GM21619 (cell line): ENCODE data around the gene RUNDC1.
"Not testable (repeated sequence)": the region's sequence is repeated elsewhere in the genome, so short reads cannot be mapped to it uniquely, and the experiment has no call there.

Experiments used
- ATAC-seq: cut with Tn5 transposase; IDR thresholded peaks from one replicate; pipeline ENCODE4 v1.9.1; 2021; ENCODE audit not compliant: unreplicated experiment

Gene RUNDC1

DNA sequence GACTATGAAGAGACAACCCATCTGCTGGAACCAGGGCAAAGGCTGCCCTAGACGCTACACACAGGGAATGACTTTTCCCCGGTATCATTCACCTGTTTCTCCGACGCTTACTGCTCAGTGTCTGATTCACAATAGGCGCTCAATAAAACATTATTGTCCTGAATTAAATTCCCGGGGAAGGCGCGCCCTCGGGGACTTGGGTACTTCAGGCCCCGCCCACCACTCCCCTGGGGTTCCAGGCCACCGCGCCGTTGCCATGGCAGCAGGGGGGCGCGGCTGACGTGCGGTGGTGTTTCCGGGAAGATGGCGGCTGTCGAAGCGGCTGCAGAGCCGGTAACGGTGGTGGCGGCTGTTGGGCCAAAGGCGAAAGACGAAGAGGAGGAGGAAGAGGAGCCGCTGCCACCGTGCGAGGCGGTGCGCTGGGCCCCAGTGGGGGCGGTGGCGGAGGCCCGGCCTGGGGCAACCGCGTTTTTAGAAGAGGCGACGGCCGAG, at the start of gene RUNDC1:
Gene RUNDC1, plus strand, starts transcription at position 292 of the 492 bp plus-strand sequence. Its CDS starts 12 bp downstream, at position 304.
- ATAC-seq = peak; percentile 57

DNA sequence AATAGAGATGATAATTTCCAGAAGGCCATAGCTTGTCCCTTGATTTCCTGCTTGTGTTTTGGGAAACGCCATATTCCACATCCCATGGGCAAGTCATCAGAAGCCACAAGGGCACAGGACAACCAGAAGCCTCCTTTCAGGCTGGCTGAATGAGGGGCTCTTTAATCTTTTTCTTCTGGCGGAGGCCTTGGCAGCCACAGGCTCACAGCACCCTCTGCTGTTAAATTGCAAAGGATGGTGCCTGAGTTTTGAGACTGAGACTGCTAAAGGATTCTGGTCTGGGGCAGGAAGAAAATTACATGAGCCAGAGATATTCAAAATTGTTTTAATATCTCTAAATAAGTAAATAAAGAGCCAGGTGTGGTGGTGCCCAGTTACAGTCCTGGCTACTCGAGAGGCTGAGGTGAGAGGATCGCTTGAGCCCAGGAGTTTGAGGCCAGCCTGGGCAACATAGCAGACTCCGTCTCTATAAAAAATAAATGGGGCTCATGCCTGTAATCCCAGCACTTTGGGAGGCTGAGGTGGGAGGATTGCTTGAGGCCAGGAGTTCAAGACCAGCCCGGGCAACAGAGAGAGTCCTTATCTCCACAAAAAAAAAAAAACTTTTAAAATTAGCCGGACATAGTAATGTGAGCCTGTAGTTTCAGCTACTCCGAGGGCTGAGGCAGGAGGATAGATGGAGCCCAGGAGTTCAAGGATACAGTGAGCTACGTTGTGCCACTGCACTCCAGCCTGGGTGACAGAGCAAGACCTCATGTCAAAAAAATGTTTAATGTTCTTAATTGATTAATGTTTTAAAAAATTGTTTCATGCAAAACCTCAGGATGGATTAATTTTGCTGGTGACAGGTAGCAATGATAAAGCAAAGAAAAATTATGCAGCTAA, 42.4 kb upstream of the RUNDC1 start:
- ATAC-seq = no peak

DNA sequence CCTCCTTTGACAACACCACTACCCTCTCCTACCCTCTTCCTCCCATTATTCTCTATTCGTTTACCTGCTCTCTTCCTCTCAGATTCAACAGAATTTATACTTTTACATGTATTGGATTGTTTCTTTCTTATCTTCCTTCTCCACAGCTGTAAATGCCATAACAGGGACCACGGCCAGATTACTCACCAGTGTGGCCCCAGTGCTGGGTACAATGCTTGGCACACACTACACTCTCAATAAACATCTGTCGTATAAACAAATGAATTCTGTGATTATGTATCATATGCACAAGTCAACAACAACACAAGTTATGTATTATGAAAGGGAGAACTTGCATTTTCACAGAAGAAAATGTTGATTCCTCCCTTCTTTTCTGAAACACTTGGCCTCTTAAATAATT, 36.2 kb upstream of the RUNDC1 start:
- ATAC-seq = no peak

DNA sequence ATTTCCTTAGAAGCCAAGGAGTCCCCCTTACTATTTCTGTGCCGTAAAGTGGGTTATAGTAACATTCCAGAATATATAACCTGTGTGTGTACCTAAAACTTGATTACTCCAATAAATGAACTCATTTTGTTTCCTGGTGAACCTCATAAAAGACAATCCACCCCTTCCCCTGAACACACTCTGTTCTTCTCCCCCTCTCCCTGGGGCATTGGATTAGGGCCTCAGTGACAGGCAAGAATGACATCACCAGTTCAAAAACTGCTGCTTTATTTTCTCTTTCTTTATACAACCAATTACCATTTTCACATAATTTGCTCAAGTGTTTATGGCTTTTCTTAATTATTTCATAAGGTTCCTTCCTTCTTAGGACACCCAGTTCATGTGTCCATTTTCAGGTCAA, 33.6 kb upstream of the RUNDC1 start:
- ATAC-seq = no peak

DNA sequence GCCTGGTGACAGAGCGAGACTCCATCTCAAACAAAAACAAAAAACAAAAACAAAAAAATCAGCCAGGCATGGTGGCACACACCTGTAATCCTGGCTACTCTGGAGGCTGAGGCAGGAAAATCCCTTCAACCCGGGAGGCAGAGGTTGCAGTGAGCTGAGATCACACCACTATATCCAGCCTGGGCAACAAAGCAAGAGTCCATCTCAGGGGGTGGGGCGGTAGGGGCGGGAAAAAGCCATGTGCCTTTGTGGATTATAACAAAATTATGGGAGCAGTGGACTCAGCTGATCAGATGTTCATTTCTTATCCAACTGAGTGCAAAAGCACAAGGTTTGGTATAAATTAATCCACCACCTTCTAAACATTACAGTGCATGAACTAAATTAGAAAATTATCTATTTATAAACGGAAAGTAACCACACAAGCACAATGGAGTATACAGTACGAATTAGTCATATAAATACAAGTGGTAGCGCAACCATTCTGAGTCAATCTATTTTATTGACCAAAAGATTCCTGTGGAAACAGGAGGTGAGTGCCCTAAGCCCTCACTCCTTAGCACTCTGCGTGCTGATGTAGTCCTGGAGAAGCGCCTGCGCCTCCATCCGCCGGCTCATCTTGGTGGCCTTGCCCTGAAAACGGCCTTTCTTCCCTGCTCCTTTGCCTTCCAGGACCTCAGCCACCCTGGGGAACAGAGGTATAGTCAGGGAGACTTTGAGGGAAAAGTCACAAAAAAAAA, 30.2 kb upstream of the RUNDC1 start:
- ATAC-seq = no peak

GRCh38 chr17:42953669-42954068, 26.7 kb upstream of the RUNDC1 start:
- ATAC-seq = no peak

DNA sequence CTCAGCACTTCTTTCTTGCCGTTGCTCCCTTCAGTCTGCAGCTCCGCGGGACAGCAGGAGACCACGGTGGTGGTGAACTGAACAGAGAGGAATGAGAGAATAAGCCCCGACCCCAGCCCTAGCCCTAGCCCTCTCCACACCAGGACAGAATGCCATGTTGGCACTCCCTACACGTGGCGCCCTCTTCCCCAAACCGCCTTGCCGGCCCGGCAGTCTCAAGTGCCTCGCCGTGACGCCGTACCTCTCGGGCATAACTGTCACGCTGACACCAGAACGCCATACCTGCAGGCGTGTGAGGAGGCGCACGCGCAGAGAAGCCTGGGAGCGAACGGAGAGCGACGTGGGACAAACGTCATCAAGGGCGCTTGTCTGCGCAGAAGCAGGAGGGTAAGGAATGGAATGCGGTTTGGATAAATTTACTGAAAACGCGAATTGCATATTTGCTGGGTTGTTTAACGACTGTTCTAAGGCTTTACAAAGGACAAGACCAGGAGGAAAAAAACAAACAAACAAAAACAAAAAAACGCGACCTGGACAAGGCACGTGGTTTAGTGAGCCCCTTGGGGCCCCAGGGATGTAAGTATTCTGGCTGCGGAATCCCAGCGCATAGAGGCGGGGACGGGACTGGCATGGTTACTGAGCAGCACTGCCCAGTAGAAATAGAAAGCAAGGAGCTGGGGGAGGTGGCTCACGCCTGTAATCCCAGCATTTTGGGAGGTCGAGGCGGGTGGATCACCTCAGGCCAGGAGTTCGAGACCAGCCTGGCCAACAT, 16.0 kb upstream of the RUNDC1 start, which contains the start of gene AARSD1:
Gene AARSD1, minus strand, starts transcription at position 294 of the 772 bp plus-strand sequence. Its CDS starts 14 bp downstream, at position 280.
- ATAC-seq = peak; percentile 87

DNA sequence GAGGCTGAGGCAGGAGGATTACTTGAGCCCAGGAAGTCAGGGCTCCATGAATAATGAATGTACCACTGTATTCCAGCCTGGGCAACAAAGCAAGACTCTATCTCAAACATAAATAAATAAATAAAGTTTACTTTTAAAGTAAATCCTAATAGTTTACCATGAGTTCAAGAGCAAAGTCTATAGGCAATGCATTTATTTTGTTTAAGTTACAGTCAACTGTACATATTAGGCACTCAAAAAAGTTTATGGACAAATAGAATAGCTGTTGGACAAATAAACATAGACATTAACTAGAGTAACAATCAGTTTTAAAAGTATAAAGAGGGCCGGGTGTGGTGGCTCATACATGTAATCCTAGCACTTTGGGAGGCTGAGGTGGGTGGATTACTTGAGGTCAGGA, 12.4 kb upstream of the RUNDC1 start:
- ATAC-seq = no peak

DNA sequence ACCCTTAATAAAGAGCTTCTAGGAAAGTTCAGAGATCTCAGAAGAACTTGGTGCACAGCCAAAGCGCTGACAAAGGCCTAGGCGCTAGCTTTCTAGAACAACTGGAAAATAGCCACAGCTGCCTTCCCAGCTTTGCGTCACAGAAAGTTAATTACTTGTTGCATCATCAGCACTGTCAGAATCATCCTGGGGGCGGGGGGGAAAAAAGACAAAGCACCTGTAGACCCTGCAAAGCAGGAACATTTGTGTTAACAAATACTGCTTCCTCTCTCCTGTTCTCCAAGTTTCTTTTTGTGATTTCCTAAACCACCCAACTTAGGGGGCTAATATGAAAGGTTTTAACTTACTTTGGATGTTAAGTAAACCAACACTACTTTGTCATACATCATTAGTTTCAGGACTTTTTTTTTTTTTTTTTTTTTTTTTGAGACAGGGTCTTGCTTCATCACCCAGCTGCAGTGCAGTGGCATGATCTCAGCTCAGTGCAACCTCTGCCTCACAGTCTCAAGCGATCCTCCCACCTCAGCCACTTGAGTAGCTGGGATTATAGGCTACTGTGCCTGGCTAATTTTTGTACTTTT, 11.3 kb upstream of the RUNDC1 start:
- no peak for ATAC-seq

- no peak for ATAC-seq
Measured at GRCh38 chr17:42971589-42971988, 8.8 kb upstream of the RUNDC1 start.

- ATAC-seq = not testable (repeated sequence)
Measured at GRCh38 chr17:42973323-42973722, 7.0 kb upstream of the RUNDC1 start.

GRCh38 chr17:42975265-42975664, 5.1 kb upstream of the RUNDC1 start:
- no peak for ATAC-seq

GRCh38 chr17:42975701-42976100, 4.7 kb upstream of the RUNDC1 start:
- not testable (repeated sequence) for ATAC-seq

DNA sequence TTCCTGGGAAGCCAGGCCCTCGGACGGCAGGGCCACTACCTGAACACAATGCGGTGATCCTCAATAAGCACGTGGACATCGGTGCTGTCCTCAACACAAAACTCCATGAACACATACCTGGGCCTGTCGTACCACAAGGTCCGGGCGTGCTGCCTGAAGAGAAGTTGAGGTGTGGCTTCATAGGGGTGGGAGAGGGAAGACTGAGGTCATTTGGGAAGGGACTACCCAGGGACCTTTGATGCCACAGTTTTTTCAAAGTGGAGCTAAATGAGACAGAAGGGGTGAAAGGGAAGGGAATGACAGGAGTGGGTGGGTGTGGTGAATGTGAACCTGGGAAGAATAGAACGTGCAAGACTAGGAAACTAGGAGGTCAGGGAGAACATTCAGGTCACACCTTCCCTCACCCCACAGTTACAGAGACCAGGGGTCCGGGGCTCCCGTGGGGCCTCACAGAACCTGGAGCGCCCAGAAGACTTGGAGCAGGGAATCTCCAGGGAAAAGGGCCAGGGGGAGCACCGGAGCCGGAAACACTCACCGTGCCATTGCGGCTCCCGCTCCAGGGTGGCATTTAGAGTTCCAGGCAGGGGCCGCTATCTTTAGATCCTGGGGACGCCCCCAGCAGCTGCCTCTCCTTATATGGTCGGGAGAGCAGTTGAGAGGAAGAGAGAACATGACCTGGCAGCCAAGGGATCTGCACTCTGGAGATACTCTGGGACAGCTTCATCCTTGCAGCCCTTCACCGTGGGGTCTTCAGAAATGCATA, 673 bp upstream of the RUNDC1 start, which contains the start of gene PTGES3L:
Gene PTGES3L, minus strand, starts transcription at position 570 of the 763 bp plus-strand sequence. Its CDS starts 27 bp downstream, at position 543.
- no peak for ATAC-seq

DNA sequence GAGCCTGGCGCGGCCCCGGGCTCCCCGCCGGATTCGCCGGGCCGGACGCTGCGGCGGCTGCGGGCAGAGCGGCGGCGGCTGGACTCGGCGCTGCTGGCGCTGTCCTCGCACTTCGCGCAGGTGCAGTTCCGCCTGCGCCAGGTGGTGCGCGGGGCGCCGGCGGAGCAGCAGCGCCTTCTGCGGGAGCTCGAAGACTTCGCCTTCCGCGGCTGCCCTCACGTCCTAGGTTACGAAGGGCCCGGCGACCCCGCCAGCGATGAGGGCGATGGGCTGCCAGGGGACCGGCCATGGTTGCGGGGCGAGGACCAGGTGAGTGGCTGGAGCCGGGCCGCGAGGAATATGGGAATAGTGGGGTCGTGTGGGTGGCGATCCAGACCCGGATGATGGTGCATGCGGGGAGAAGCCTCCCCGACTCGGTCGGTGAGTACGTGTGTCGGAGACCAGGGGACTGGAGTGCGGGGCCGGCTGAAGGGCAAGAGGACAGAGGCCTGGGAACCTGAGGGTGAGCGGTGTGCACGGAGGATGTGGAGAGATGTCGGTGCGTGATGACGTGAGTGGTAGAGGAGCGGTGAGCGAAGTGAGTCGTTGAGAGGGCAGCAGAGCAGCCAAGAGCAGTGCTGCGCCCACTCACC, 517 bp downstream of the RUNDC1 start:
- ATAC-seq = peak; percentile 35

GRCh38 chr17:42982266-42982665, 1.9 kb downstream of the RUNDC1 start:
- no peak for ATAC-seq

DNA sequence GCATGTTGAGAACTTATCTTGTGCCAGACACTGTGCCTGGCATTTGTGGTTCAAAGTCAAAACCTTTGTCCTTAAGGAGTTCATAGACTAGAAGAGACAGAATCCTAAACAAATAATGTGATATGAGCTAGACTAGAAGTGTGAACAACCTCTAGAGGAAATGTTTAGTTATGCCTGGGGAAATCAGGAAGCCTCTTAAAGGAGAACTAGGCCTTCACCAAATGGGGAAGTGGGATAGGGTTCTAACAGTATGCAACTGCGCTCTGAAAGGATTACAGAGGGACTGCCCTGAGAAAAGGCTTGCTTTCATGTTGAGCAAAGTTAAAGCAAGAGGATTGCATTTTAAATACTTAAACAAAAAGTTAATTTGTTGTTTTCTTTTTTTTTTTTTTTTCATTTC, 4.9 kb downstream of the RUNDC1 start:
- ATAC-seq = peak; percentile 50

GRCh38 chr17:42989141-42989540, 8.8 kb downstream of the RUNDC1 start:
- ATAC-seq = no peak
